ENCODE measurements around the gene PTGDR2. TPM values are rescaled to one million over a fixed set of nuclear protein-coding genes. Genes with fewer than 3 reads are reported as not detected.

Gene PTGDR2
- total RNA-seq (2014; rRNA removed; shearing (Covaris generic)): 0.10 TPM in 1 of 2 replicates, not detected in the other

DNA sequence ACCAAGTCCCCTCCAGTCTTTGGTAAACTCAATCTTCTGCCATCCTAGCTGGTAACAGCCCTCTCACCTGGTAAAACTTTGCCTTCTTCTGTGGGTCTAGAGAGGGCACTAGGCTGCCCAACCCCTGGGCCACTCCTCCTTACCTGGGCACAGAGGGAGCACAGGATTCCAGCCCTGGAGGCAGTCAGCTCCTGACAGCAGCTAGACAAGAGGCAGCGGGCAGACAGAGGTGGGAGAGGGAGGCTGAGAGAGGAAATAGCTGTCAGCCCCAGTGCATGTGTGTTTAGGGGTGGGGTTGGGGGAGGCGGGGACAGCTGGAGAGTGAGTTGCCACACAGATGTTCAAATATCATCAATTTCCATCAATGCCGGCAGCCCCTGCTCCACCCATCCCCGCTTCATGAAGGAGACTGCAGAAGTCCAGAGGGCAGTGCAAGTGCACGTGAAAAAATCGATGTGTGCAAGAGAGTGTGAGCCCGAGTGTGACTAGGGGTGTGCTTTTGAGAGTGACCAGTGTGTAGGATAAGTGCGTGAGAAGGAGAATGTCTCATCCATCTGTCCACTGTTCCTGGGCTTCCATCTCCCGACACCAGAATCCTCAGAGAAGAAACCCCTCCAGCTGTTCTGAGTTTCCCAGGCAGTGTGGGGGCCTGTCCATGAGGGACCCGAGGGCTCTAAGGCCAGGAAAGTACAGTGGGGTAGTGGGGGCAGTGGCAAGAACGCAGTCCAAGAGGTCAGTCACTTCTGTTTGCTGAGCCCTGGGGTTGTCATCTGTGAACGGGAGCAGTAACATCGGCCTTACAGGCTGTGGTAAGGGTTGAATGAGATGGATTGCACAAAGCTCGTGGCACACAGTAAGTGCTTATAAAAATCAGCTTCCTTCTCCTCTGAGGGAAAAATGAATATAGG is at the start of gene PTGDR2:
TSS of gene PTGDR2 (minus strand) at position 225 of the 908 bp plus-strand sequence. CDS start 2,228 bp downstream, outside the sequence.
- no peak for DNase-seq (ENCODE audit: low spot score)

DNA sequence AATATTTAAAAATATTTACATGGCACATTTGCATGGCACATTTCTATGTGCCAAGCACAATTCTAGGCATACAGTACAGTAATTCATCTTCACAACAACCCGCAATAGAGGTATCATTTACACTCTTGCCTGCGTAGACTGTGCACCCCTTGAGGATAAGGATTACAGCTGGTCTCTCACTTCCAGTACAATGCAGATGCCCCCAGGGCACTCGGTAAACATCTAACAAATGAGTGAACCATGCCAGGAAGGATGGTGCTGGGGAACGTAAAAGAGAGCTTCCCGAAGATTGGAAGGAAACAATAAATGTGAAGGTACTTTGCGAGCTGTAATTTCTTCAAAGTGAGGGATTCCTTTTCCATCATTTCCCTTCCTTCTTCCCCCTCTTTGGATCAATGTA is 49.3 kb upstream of the PTGDR2 start:
- no peak for DNase-seq (ENCODE audit: low spot score)

DNA sequence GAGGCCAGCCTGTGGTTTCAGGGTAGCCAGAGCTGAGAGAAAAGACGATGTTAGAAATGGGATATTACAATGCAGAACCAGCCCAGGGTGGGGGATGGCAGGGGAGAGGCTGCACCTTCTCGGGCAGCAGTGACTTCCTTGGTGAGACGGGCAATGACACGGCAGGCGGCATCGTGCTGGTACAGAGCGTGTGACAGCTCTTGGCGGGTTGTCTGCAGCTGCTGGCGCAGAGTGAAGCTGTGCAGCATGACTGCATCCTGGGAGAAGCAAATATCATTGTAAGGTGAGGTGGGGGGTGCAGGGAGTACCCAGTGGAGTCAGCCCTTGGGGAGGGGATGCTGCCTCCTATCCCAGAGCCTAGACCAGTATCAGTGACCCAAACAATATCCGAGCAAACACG is 46.9 kb upstream of the PTGDR2 start:
- no peak for DNase-seq (ENCODE audit: low spot score)

- DNase-seq (ENCODE audit: low spot score): no peak
These were observed 45.1 kb upstream of the PTGDR2 start for GRCh38 chr11:60900673-60901404.

DNA sequence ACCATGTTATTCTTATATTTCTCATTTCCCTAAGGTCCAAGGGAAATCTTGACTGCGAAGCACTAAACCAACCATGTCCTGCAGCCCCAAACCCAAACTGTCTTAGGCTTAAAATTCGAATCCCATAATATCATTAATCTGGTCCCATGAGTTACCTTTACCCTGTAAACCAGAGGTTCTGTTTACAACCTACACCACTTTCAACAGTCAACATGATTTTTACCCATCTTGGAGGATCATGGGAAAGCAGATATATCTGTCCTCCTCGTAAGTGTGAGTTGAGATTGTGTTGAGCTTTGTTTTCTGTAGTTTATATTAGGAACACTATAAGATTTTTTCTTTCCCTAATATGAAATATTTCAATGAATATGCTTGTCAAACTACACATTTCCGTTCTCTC is 44.2 kb upstream of the PTGDR2 start:
- no peak for DNase-seq (ENCODE audit: low spot score)

DNA sequence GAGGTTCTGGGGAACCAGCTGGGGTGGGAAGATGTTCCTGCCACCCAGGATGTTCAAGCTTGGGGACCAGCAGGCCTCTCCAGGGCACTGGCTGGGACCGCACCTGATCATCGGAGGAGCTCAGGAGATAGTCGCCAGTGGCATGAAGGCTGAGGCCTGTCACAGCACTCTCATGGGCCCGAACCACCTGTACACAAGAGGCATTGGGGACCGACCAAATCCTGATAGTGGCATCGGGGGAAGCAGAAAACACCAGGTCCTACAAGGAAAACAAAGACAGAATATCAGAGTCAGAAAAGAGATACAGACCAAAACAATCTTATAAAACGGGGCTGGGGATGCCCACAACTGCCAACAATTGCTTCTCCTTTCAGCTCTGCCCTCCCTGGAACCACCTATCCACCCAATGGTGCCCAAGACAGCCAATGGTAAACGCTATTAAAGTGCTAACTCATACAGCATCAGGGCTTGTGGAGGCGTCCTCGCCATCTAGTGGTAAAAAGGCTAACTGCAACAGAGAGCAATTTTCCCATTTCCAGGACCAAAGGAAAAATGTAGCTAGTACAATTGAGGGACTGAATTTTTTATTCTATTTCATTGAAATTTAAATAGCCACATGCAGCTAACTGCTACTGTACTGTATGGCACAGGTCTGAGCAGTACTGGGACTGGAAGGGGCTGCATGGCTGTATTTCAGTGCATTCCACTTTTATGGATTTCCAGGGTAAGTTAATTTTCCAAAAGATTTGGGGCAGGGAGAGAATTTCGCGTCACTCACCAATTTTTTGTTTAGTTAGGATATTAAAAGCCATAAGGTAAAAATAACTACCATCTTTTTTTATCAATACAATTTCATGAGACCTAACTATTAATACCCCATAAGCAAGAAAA is 43.5 kb upstream of the PTGDR2 start:
- peak; percentile 66 for DNase-seq (ENCODE audit: low spot score)

GRCh38 chr11:60897496-60897895 is 41.7 kb upstream of the PTGDR2 start:
- DNase-seq (ENCODE audit: low spot score): no peak

GRCh38 chr11:60895687-60896086 is 39.9 kb upstream of the PTGDR2 start:
- DNase-seq (ENCODE audit: low spot score): no peak

DNA sequence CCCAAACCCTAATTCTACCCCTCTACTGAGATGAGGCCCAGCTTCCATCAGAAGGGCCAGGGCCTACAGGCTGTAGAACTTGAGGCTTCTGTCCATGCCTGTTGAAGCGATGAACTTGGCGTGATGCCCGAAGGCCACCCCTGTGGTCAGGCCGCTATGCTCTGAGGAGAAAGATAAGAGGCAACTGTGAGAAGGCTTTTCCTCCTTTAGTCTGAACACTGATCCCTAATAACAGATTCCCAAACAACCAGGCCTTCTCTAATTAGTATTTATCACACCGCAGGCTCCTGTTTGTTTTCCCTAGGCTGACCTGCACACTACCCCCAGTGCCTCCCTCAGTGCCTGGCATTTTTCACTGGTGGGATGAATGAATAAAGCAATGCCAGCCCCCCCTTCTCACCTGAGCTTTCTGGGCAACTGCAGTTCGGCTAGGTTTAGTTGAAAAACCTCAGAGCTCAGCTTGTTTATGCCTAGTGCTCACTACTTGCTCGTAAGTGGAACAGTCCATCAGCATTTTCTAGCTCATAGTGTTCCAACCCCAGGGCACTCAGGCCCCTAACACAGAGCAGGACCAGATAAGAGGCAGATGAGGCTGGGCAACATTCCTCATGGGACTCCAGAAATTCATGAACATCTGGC is 35.5 kb upstream of the PTGDR2 start:
- no peak for DNase-seq (ENCODE audit: low spot score)

DNA sequence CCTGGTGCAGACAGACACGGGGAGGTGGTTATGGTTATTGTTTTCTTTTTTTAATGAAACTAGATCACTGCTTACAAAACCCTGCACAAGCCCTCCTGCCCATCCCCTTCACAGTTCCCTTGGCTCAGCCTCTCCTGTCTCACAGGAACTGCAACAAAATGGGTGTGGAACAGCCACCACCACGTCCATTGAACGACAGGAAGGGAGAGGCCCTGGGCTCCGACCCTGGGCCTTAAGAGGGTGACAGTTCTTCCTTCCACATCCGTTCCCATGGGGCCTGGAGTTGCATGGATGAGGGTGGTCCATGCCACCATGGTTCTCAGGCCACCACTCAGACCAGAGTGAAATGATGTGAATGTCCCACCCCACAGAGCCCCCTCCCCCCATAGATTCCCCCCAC is 34.9 kb upstream of the PTGDR2 start:
- DNase-seq (ENCODE audit: low spot score): no peak

DNA sequence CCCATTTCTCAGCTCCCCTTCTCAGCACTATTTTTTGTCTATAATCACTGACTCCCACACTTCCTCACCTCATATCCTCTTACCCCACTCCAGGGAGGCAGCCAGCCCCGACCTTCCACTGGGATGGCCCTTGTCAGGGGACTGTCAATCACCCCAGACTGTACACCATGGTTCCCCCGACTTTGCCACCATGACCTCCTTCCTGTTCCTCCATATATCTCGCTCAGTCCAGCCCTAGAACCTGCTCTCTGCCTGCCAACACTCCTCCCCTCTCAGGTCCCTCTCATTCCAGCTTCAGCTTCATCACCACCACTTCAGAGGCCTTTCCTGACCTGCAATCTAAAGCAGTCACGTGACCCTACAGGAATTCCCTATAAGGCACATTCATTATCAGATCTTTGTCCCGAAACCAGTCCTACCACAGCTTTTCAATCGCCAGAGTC is 34.1 kb upstream of the PTGDR2 start:
- DNase-seq (ENCODE audit: low spot score): no peak

GRCh38 chr11:60887556-60887955 is 31.8 kb upstream of the PTGDR2 start:
- peak; percentile 62 for DNase-seq (ENCODE audit: low spot score)

DNA sequence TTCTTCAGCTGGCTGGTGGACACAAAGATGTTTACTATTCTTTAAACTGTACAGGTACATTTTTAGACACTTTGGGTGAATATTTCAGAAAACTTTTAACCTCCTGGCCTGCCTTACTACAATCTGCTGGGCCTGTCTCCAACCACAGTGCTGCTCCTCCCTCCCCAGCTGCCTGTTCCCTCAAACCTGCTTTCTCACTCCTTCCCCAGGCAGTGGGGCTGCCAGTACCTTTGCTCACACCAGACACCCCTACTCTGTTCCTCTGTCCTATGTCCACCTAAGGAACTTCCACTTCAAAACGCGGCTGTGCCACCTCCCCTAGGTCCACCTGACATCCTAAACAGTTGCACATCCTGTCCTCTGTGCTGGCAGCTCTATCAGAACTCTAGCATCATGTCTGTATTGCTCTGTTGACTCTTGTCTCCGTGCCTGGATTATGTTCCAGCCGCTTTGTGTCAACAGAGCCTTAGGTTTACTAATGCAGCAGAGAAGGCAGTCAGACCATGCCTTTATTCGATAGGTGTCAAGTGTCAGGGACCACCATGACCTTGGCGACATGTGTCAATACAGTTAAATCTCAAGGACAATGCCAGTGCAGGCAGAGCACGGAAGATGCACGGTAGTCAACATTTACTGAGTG is 25.0 kb upstream of the PTGDR2 start:
- DNase-seq (ENCODE audit: low spot score): no peak

- no peak for DNase-seq (ENCODE audit: low spot score)
These were observed 24.3 kb upstream of the PTGDR2 start for GRCh38 chr11:60879971-60880588.

- no peak for DNase-seq (ENCODE audit: low spot score)
These were observed 23.4 kb upstream of the PTGDR2 start for GRCh38 chr11:60879104-60879503.

GRCh38 chr11:60878245-60879101 is 22.7 kb upstream of the PTGDR2 start:
- no peak for DNase-seq (ENCODE audit: low spot score)

DNA sequence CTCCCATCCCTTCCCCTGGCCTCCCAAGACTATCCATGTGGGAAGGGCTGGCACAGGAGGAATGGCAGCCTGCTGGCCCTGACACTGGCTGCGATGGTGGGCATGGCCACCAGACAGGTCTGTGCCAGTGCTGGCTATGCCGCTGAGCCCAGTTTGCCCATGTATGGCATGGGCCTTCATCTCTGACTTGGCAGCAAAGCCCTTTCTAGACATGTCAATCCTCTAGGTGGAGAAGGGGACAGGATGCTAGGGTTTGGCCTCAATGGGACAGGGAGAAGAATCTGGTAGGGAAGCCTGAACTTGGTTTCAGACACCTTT is 20.4 kb upstream of the PTGDR2 start:
- no peak for DNase-seq (ENCODE audit: low spot score)

- no peak for DNase-seq (ENCODE audit: low spot score)
These were observed 19.8 kb upstream of the PTGDR2 start for GRCh38 chr11:60875366-60876167.

All from A172 (cell line).